Measurements from ENCODE around the gene IPO4. TPM values are rescaled to one million over a fixed set of nuclear protein-coding genes. Genes with fewer than 3 reads are reported as not detected.
A peak's percentile ranks its signal among the peaks of the same experiment; 100 is the strongest.
"Not testable (repeated sequence)": the region's sequence is repeated elsewhere in the genome, so short reads cannot be mapped to it uniquely, and the experiment has no call there.

IPO4 gene
- total RNA-seq, 1 experiment from 2014 or later: 48.9 TPM

GRCh38 chr14:24202538-24202937 lies 13.9 kb upstream of the IPO4 start:
- not testable (repeated sequence) for DNase-seq; H3K9ac ChIP-seq (ENCODE audit: low read length); H3K79me2 ChIP-seq (ENCODE audit: low read length); H3K9me2 ChIP-seq (replicated peaks; ENCODE audit: insufficient read depth, low read length); H3K9me3 ChIP-seq (ENCODE audit: low read length); H3K4me1 ChIP-seq (ENCODE audit: low read length); H3K4me2 ChIP-seq (ENCODE audit: low read depth, low read length, poor library complexity, severe bottlenecking); H2AFZ ChIP-seq (ENCODE audit: low read length); H3K27ac ChIP-seq (ENCODE audit: low read length); H4K20me1 ChIP-seq (ENCODE audit: insufficient read depth, low read depth, low read length); H3K4me3 ChIP-seq (ENCODE audit: low read length); H3K27me3 ChIP-seq (ENCODE audit: low read length)
- H3K36me3 ChIP-seq (ENCODE audit: insufficient read depth, low read length): peaks cover 57% of the 10 kb centered on the region

- H2AFZ ChIP-seq (ENCODE audit: low read length): no peak overlapping the region
- H3K9me3 ChIP-seq (ENCODE audit: low read length): peaks cover 8% of the 10 kb centered on the region
- H3K9ac ChIP-seq (ENCODE audit: low read length): no peak overlapping the region
- H3K27me3 ChIP-seq (ENCODE audit: low read length): no peaks in the 10 kb centered on the region
- H3K9me2 ChIP-seq (replicated peaks; ENCODE audit: insufficient read depth, low read length): no peaks in the 10 kb centered on the region
- peaks cover 33% of the 10 kb centered on the region for H3K4me1 ChIP-seq (ENCODE audit: low read length)
- H3K79me2 ChIP-seq (ENCODE audit: low read length): peaks cover 16% of the 10 kb centered on the region
- H3K27ac ChIP-seq (ENCODE audit: low read length): no peak overlapping the region
- no peak for DNase-seq
- H4K20me1 ChIP-seq (ENCODE audit: insufficient read depth, low read depth, low read length): no peaks in the 10 kb centered on the region
- H3K36me3 ChIP-seq (ENCODE audit: insufficient read depth, low read length): peaks cover 26% of the 10 kb centered on the region
- H3K4me2 ChIP-seq (ENCODE audit: low read depth, low read length, poor library complexity, severe bottlenecking): no peak overlapping the region
- no peak overlapping the region for H3K4me3 ChIP-seq (ENCODE audit: low read length)
These were observed 10.4 kb upstream of the IPO4 start for GRCh38 chr14:24198814-24199524.

- peaks cover 23% of the 10 kb centered on the region for H3K36me3 ChIP-seq (ENCODE audit: insufficient read depth, low read length)
- DNase-seq: no peak
These were observed 8.4 kb upstream of the IPO4 start for GRCh38 chr14:24197056-24197450.

GRCh38 chr14:24196071-24197055 lies 7.7 kb upstream of the IPO4 start:
- peak; percentile 81 for DNase-seq
- peaks cover 33% of the 10 kb centered on the region for H3K79me2 ChIP-seq (ENCODE audit: low read length)
- peaks cover 35% of the 10 kb centered on the region for H3K4me1 ChIP-seq (ENCODE audit: low read length)
- H4K20me1 ChIP-seq (ENCODE audit: insufficient read depth, low read depth, low read length): no peaks in the 10 kb centered on the region
- H3K4me2 ChIP-seq (ENCODE audit: low read depth, low read length, poor library complexity, severe bottlenecking): peak overlapping the region; percentile 74
- H3K4me3 ChIP-seq (ENCODE audit: low read length): peak overlapping the region; percentile 72
- no peaks in the 10 kb centered on the region for H3K9me3 ChIP-seq (ENCODE audit: low read length)
- no peaks in the 10 kb centered on the region for H3K27me3 ChIP-seq (ENCODE audit: low read length)
- peak overlapping the region; percentile 78 for H3K27ac ChIP-seq (ENCODE audit: low read length)
- H3K36me3 ChIP-seq (ENCODE audit: insufficient read depth, low read length): peaks cover 23% of the 10 kb centered on the region
- peak overlapping the region; percentile 74; the same call in 1 of the 2 replicates for H2AFZ ChIP-seq (ENCODE audit: low read length)
- H3K9me2 ChIP-seq (replicated peaks; ENCODE audit: insufficient read depth, low read length): no peaks in the 10 kb centered on the region
- H3K9ac ChIP-seq (ENCODE audit: low read length): peak overlapping the region; percentile 89

More at GRCh38 chr14:24197056-24197450, 8.4 kb upstream of the IPO4 start:
- Histone ChIP-seq H3K27ac (ENCODE audit: low read length) (peak overlapping the region; percentile 78), H3K4me3 (ENCODE audit: low read length) (peak overlapping the region; percentile 72), H3K9me2 (replicated peaks; ENCODE audit: insufficient read depth, low read length) (no peaks in the 10 kb centered on the region), H3K9me3 (ENCODE audit: low read length) (0 out of 2 replicates have a peak, but pooled peaks cover 2% of the 10 kb centered on the region), H3K9ac (ENCODE audit: low read length) (peak overlapping the region; percentile 89), H3K27me3 (ENCODE audit: low read length) (no peaks in the 10 kb centered on the region), H2AFZ (ENCODE audit: low read length) (no peak overlapping the region), H3K4me1 (ENCODE audit: low read length) (peaks cover 35% of the 10 kb centered on the region), H4K20me1 (ENCODE audit: insufficient read depth, low read depth, low read length) (no peaks in the 10 kb centered on the region), H3K4me2 (ENCODE audit: low read depth, low read length, poor library complexity, severe bottlenecking) (peak overlapping the region; percentile 74), H3K79me2 (ENCODE audit: low read length) (peaks cover 29% of the 10 kb centered on the region)

- no peaks in the 10 kb centered on the region for H3K9me2 ChIP-seq (replicated peaks; ENCODE audit: insufficient read depth, low read length)
- peak; percentile 97 for DNase-seq
- peaks cover 37% of the 10 kb centered on the region for H3K79me2 ChIP-seq (ENCODE audit: low read length)
- no peaks in the 10 kb centered on the region for H3K9me3 ChIP-seq (ENCODE audit: low read length)
- peak within 1 kb of the TSS; percentile 74; the same call in 1 of the 2 replicates for H2AFZ ChIP-seq (ENCODE audit: low read length)
- peaks cover 35% of the 10 kb centered on the region for H3K4me1 ChIP-seq (ENCODE audit: low read length)
- H3K9ac ChIP-seq (ENCODE audit: low read length): peak within 1 kb of the TSS; percentile 89
- H3K27me3 ChIP-seq (ENCODE audit: low read length): no peaks in the 10 kb centered on the region
- peaks cover 23% of the 10 kb centered on the region for H3K36me3 ChIP-seq (ENCODE audit: insufficient read depth, low read length)
- H3K27ac ChIP-seq (ENCODE audit: low read length): peak within 1 kb of the TSS; percentile 78
- peak within 1 kb of the TSS; percentile 72 for H3K4me3 ChIP-seq (ENCODE audit: low read length)
- peak within 1 kb of the TSS; percentile 74 for H3K4me2 ChIP-seq (ENCODE audit: low read depth, low read length, poor library complexity, severe bottlenecking)
- no peaks in the 10 kb centered on the region for H4K20me1 ChIP-seq (ENCODE audit: insufficient read depth, low read depth, low read length)
These were observed 6.8 kb upstream of the IPO4 start, which contains the start of gene TM9SF1 for GRCh38 chr14:24195186-24196070. TSS of gene TM9SF1 (minus strand) at chr14:24195441. CDS start at chr14:24195019, 422 bp downstream.

- no peak for DNase-seq
- Histone ChIP-seq H3K27ac (ENCODE audit: low read length) (peak overlapping the region; percentile 78), H3K9me2 (replicated peaks; ENCODE audit: insufficient read depth, low read length) (no peaks in the 10 kb centered on the region), H3K79me2 (ENCODE audit: low read length) (peaks cover 37% of the 10 kb centered on the region), H3K4me2 (ENCODE audit: low read depth, low read length, poor library complexity, severe bottlenecking) (peak overlapping the region; percentile 74), H3K36me3 (ENCODE audit: insufficient read depth, low read length) (peaks cover 27% of the 10 kb centered on the region), H3K4me1 (ENCODE audit: low read length) (peaks cover 38% of the 10 kb centered on the region), H2AFZ (ENCODE audit: low read length) (peak overlapping the region; percentile 74; the same call in 1 of the 2 replicates), H3K4me3 (ENCODE audit: low read length) (peak overlapping the region; percentile 72), H4K20me1 (ENCODE audit: insufficient read depth, low read depth, low read length) (no peaks in the 10 kb centered on the region), H3K27me3 (ENCODE audit: low read length) (no peaks in the 10 kb centered on the region), H3K9ac (ENCODE audit: low read length) (peak overlapping the region; percentile 89), H3K9me3 (ENCODE audit: low read length) (no peaks in the 10 kb centered on the region)
These were observed 6.2 kb upstream of the IPO4 start for GRCh38 chr14:24194873-24195185.

GRCh38 chr14:24194186-24194872 lies 5.7 kb upstream of the IPO4 start:
- Histone ChIP-seq H3K27ac (ENCODE audit: low read length) (peak overlapping the region; percentile 78; the same call in 1 of the 2 replicates), H3K79me2 (ENCODE audit: low read length) (peaks cover 37% of the 10 kb centered on the region), H3K9ac (ENCODE audit: low read length) (peak overlapping the region; percentile 89), H3K36me3 (ENCODE audit: insufficient read depth, low read length) (peaks cover 27% of the 10 kb centered on the region), H3K9me3 (ENCODE audit: low read length) (no peaks in the 10 kb centered on the region), H4K20me1 (ENCODE audit: insufficient read depth, low read depth, low read length) (no peaks in the 10 kb centered on the region), H3K27me3 (ENCODE audit: low read length) (no peaks in the 10 kb centered on the region), H3K4me1 (ENCODE audit: low read length) (peaks cover 43% of the 10 kb centered on the region), H3K4me3 (ENCODE audit: low read length) (peak overlapping the region; percentile 72), H3K9me2 (replicated peaks; ENCODE audit: insufficient read depth, low read length) (no peaks in the 10 kb centered on the region), H2AFZ (ENCODE audit: low read length) (no peak overlapping the region), H3K4me2 (ENCODE audit: low read depth, low read length, poor library complexity, severe bottlenecking) (peak overlapping the region; percentile 74)
- peak; percentile 51 for DNase-seq
